Sigmoid colon (tissue), 7 donors: ENCODE results near the gene RABIF. TPM values are rescaled to one million over a fixed set of nuclear protein-coding genes. Genes with fewer than 3 reads are reported as not detected.

ENCODE experiments used
- DNase-seq: peaks from one replicate; pipeline ENCODE4 v3.0.0-alpha.2; 2019
- H3K27ac ChIP-seq, 4 donors: fragments of 200-600 bp; sonication (generic); one replicate each; pipeline ENCODE4 v1.5.1; 2016 to 2019; ENCODE audit warnings: mild to moderate bottlenecking in 1 of 4
- H3K27me3 ChIP-seq, 3 donors: fragments of 200-600 bp; sonication (generic); one replicate each; pipeline ENCODE4 v1.5.1; 2019; ENCODE audit warnings: mild to moderate bottlenecking in 1 of 3
- H3K36me3 ChIP-seq, 4 donors: fragments of 200-600 bp; sonication (generic); one replicate each; pipeline ENCODE4 v1.5.1; 2016 to 2019
- H3K4me1 ChIP-seq, 4 donors: fragments of 200-600 bp; sonication (generic); one replicate each; pipeline ENCODE4 v1.5.1; 2017 to 2019
- H3K4me3 ChIP-seq, 4 donors: fragments of 200-600 bp; sonication (generic); one replicate each; pipeline ENCODE4 v1.5.1; 2017 to 2019; ENCODE audit warnings: mild to moderate bottlenecking in 2 of 4, moderate library complexity in 1 of 4
- H3K9me3 ChIP-seq, 4 donors: fragments of 200-600 bp in 3 of 4; sonication (generic) in 3 of 4; one replicate each; pipeline versions ENCODE4 v1.5.1 to v1.6.1; 2013 to 2019
- CTCF ChIP-seq, 4 experiments: fragments of 450-650 bp in 3 of 4; fragments of 200-600 bp in 1 of 4; IDR thresholded peaks; one replicate each; pipeline ENCODE4 v1.5.1; 2016 to 2019; ENCODE audit warnings: antibody characterized with exemption in 4 of 4, mild to moderate bottlenecking in 3 of 4, moderate library complexity in 2 of 4
- EP300 ChIP-seq, 4 donors: sonication (generic); formaldehyde crosslinking; IDR thresholded peaks; one replicate each; pipeline ENCODE4 v1.6.1; 2017; ENCODE audit warnings: antibody characterized with exemption in 4 of 4
- POLR2A ChIP-seq, 2 donors: fragments of 450-650 bp; IDR thresholded peaks; one replicate each; pipeline ENCODE4 v1.6.1; 2016; ENCODE audit warnings: antibody characterized with exemption in 2 of 2, mild to moderate bottlenecking in 2 of 2, moderate library complexity in 2 of 2
- POLR2AphosphoS5 ChIP-seq, 4 donors: sonication (generic); formaldehyde crosslinking; IDR thresholded peaks; one replicate each; pipeline ENCODE4 v1.6.1; 2017; ENCODE audit warnings: antibody characterized with exemption in 4 of 4
- WGBS, 2 donors: extraction: QIAGEN DNeasy Blood & Tissue Kit; methylation state at CpG; one replicate each; pipeline ENCODE4 v1.1.7; 2013; 5-methylcytosine and 5-hydroxymethylcytosine counted together
- intact Hi-C: fragments of 100-400 bp; cut with DNase I; formaldehyde crosslinking; loops from one replicate; pipeline ENCODE4 v1.15.1; 2023
- polyA plus RNA-seq, 3 donors: library from polyadenylated mRNA; stranded (reverse); fragments of 200-250 nt; gene quantifications; one replicate each; pipeline ENCODE4 v1.2.3, GENCODE V29; 2013
- total RNA-seq, 4 donors: library from RNA; depleted of rRNA; stranded (reverse); fragments of >200 nt; gene quantifications; one replicate each; pipeline ENCODE4 v1.1.0, GENCODE V29; 2016
- donor health status: healthy with polysubstance abuse.
- donor health status: Bipolar disorder and iron deficiency.
- donor health status: healthy.

Gene RABIF
- total and polyA plus RNA-seq, 7 donors: 3.6 to 17.6 (median 7.3) TPM

GRCh38 chr1:202892501-202892900 is 3.6 kb upstream of the RABIF start:
- intact Hi-C loops: no loop called here
- Histone ChIP-seq H3K27ac (no peak overlapping the region), H3K36me3 (peaks cover 19 to 69% (median 36%) of the 10 kb centered on the region in 4 donors), H3K4me1 (peaks cover 0 to 14% (median 9%) of the 10 kb centered on the region in 4 donors), H3K9me3 (no peaks in the 10 kb centered on the region), H3K27me3 (no peaks in the 10 kb centered on the region), H3K4me3 (no peak overlapping the region)
- 96 to 98% methylated on average over 7 of the region's 7 CpGs for WGBS, 2 donors
- no peak for DNase-seq
- TF ChIP-seq EP300 (IDR thresholded peaks at IDR 0.05) (no peak), CTCF (IDR thresholded peaks at IDR 0.05) (no peak), POLR2AphosphoS5 (IDR thresholded peaks at IDR 0.05) (no peak), POLR2A (IDR thresholded peaks at IDR 0.05) (no peak)

- TF ChIP-seq POLR2A (IDR thresholded peaks at IDR 0.05) (no peak), CTCF (IDR thresholded peaks at IDR 0.05) (no peak), POLR2AphosphoS5 (IDR thresholded peaks at IDR 0.05) (no peak)
- intact Hi-C loops: no loop called here
- peaks cover 19 to 51% (median 24%) of the 10 kb centered on the region in 4 donors for H3K36me3 ChIP-seq
- DNase-seq: no peak
- no peaks in the 10 kb centered on the region for H3K9me3 ChIP-seq
- peaks cover 0 to 17% (median 10%) of the 10 kb centered on the region in 4 donors for H3K4me1 ChIP-seq
- H3K4me3 ChIP-seq: no peak overlapping the region
- H3K27me3 ChIP-seq: no peaks in the 10 kb centered on the region
- H3K27ac ChIP-seq: no peak overlapping the region
- 67 to 81% methylated on average over 4 of the region's 4 CpGs for WGBS, 2 donors
These were observed 1.4 kb upstream of the RABIF start for GRCh38 chr1:202890392-202890791.

GRCh38 chr1:202888221-202888530 is 773 bp downstream of the RABIF start:
- H3K27me3 ChIP-seq: no peaks in the 10 kb centered on the region
- DNase-seq: no peak
- H3K36me3 ChIP-seq: peaks cover 8 to 29% (median 13%) of the 10 kb centered on the region in 4 donors
- WGBS, 2 donors: 1 to 2% methylated on average over 10 of the region's 10 CpGs
- peaks cover 0 to 17% (median 10%) of the 10 kb centered on the region in 4 donors for H3K4me1 ChIP-seq
- intact Hi-C loops: loop anchor here (2.0 to 5.0 kb wide), 3 partner anchors 27 to 77 kb away; partner anchors contain the start of genes KLHL12 and PCAT6
- no peaks in the 10 kb centered on the region for H3K9me3 ChIP-seq
- peak overlapping the region; percentile 87 to 98 (median 92) for H3K27ac ChIP-seq
- H3K4me3 ChIP-seq: peak overlapping the region; percentile 69 to 82 (median 75)
- TF ChIP-seq EP300 (IDR thresholded peaks at IDR 0.05): no peak
- no peak for TF ChIP-seq CTCF (IDR thresholded peaks at IDR 0.05)
- no peak for TF ChIP-seq POLR2A (IDR thresholded peaks at IDR 0.05)
- TF ChIP-seq POLR2AphosphoS5 (IDR thresholded peaks at IDR 0.05): no peak

- intact Hi-C loops: no loop called here
- no peaks in the 10 kb centered on the region for H3K4me1 ChIP-seq
- 93 to 95% methylated on average over 10 of the region's 10 CpGs for WGBS, 2 donors
- no peak for DNase-seq
- peaks cover 0 to 26% (median 11%) of the 10 kb centered on the region in 4 donors for H3K36me3 ChIP-seq
- H3K27me3 ChIP-seq: no peaks in the 10 kb centered on the region
- no peak for TF ChIP-seq CTCF (IDR thresholded peaks at IDR 0.05)
- no peak for TF ChIP-seq EP300 (IDR thresholded peaks at IDR 0.05)
- TF ChIP-seq POLR2AphosphoS5 (IDR thresholded peaks at IDR 0.05): no peak
- no peaks in the 10 kb centered on the region for H3K9me3 ChIP-seq
- no peak overlapping the region for H3K4me3 ChIP-seq
- no peak overlapping the region for H3K27ac ChIP-seq
These were observed 7.9 kb downstream of the RABIF start for GRCh38 chr1:202880961-202881460.

GRCh38 chr1:202880062-202880461 is 8.9 kb downstream of the RABIF start:
- Histone ChIP-seq H3K27me3 (no peaks in the 10 kb centered on the region), H3K4me3 (no peak overlapping the region), H3K9me3 (no peaks in the 10 kb centered on the region), H3K36me3 (peaks cover 0 to 26% (median 11%) of the 10 kb centered on the region in 4 donors), H3K27ac (no peak overlapping the region), H3K4me1 (no peaks in the 10 kb centered on the region)
- TF ChIP-seq POLR2AphosphoS5 (IDR thresholded peaks at IDR 0.05): no peak
- TF ChIP-seq CTCF (IDR thresholded peaks at IDR 0.05): no peak
- TF ChIP-seq EP300 (IDR thresholded peaks at IDR 0.05): no peak
- TF ChIP-seq POLR2A (IDR thresholded peaks at IDR 0.05): no peak
- intact Hi-C loops: no loop called here
- DNase-seq: no peak
